Activated CD8-positive, alpha-beta memory T cell treated with anti-CD3 and anti-CD28 coated beads, Interleukin-2, amount 50 U/mL, for 4 hours (primary cell): Measurements from ENCODE around the gene AGBL1.

Experiments used
- DNase-seq: peaks from one replicate; pipeline ENCODE4 v3.0.0-alpha.2; 2020

The AGBL1 gene

GRCh38 chr15:86329311-86330013 is 249.8 kb downstream of the AGBL1 start:
- no peak for DNase-seq

GRCh38 chr15:86333819-86334218 is 254.1 kb downstream of the AGBL1 start:
- DNase-seq: no peak

GRCh38 chr15:86336051-86336788 is 256.5 kb downstream of the AGBL1 start:
- DNase-seq: no peak

GRCh38 chr15:86337071-86337470 is 257.4 kb downstream of the AGBL1 start:
- DNase-seq: no peak

GRCh38 chr15:86347245-86347644 is 267.6 kb downstream of the AGBL1 start:
- DNase-seq: no peak

- no peak for DNase-seq
Observed at GRCh38 chr15:86349565-86349964, 269.9 kb downstream of the AGBL1 start.

- no peak for DNase-seq
Observed at GRCh38 chr15:86353213-86353612, 273.5 kb downstream of the AGBL1 start.

- DNase-seq: no peak
Observed at GRCh38 chr15:86355361-86355760, 275.7 kb downstream of the AGBL1 start.

- no peak for DNase-seq
Observed at GRCh38 chr15:86355801-86356200, 276.1 kb downstream of the AGBL1 start.

GRCh38 chr15:86362555-86362954 is 282.9 kb downstream of the AGBL1 start:
- DNase-seq: no peak

GRCh38 chr15:86373147-86373546 is 293.5 kb downstream of the AGBL1 start:
- DNase-seq: no peak

- DNase-seq: no peak
Observed at GRCh38 chr15:86375733-86376280, 296.1 kb downstream of the AGBL1 start.

- no peak for DNase-seq
Observed at GRCh38 chr15:86377914-86378313, 298.2 kb downstream of the AGBL1 start.

GRCh38 chr15:86382341-86382740 is 302.7 kb downstream of the AGBL1 start:
- DNase-seq: no peak

GRCh38 chr15:86383611-86384010 is 303.9 kb downstream of the AGBL1 start:
- DNase-seq: no peak

GRCh38 chr15:86384186-86384585 is 304.5 kb downstream of the AGBL1 start:
- DNase-seq: no peak

- no peak for DNase-seq
Observed at GRCh38 chr15:86392296-86392695, 312.6 kb downstream of the AGBL1 start.

- DNase-seq: no peak
Observed at GRCh38 chr15:86392874-86393273, 313.2 kb downstream of the AGBL1 start.

- DNase-seq: no peak
Observed at GRCh38 chr15:86394866-86395265, 315.2 kb downstream of the AGBL1 start.

- no peak for DNase-seq
Observed at GRCh38 chr15:86399041-86399954, 319.6 kb downstream of the AGBL1 start.

- DNase-seq: no peak
Observed at GRCh38 chr15:86403221-86403620, 323.6 kb downstream of the AGBL1 start.

- DNase-seq: no peak
Observed at GRCh38 chr15:86403914-86404583, 324.4 kb downstream of the AGBL1 start.

- DNase-seq: no peak
Observed at GRCh38 chr15:86408261-86408660, 328.6 kb downstream of the AGBL1 start.
